Neural progenitor cell (in vitro differentiated cells): ENCODE measurements around the gene TCP10L. TPM values are rescaled to one million over a fixed set of nuclear protein-coding genes. Genes with fewer than 3 reads are reported as not detected.
A peak's percentile ranks its signal among the peaks of the same experiment; 100 is the strongest.
"Not testable (repeated sequence)": the region's sequence is repeated elsewhere in the genome, so short reads cannot be mapped to it uniquely, and the experiment has no call there.

Experiments used
- DNase-seq: peaks from one replicate; pipeline ENCODE4 v3.0.0-alpha.2; 2016; ENCODE audit warnings: low spot score
- H2AFZ ChIP-seq: fragments of 200-600 bp; sonication (generic); replicated peaks from 2 replicates; pipeline ENCODE4 v1.6.1; 2016; ENCODE audit warnings: antibody characterized with exemption
- H3F3A ChIP-seq: fragments of 200-600 bp; sonication (generic); 2 replicates; pipeline ENCODE4 v1.6.1; 2016; ENCODE audit warnings: antibody characterized with exemption, low read depth
- H3K27ac ChIP-seq: fragments of 200-600 bp; sonication (generic); 2 replicates; pipeline ENCODE4 v1.5.1; 2016; ENCODE audit warnings: mild to moderate bottlenecking
- H3K27me3 ChIP-seq: fragments of 200-600 bp; sonication (generic); 2 replicates; pipeline ENCODE4 v1.6.1; 2016; ENCODE audit warnings: mild to moderate bottlenecking, moderate library complexity
- H3K36me3 ChIP-seq: fragments of 200-600 bp; sonication (generic); 2 replicates; pipeline ENCODE4 v1.5.1; 2016
- H3K4me1 ChIP-seq: fragments of 200-600 bp; sonication (generic); 2 replicates; pipeline ENCODE4 v1.6.1; 2016; ENCODE audit warnings: mixed run types
- H3K4me2 ChIP-seq: fragments of 200-600 bp; sonication (generic); 2 replicates; pipeline ENCODE4 v1.6.1; 2016
- H3K4me3 ChIP-seq: fragments of 200-600 bp; sonication (generic); 2 replicates; pipeline ENCODE4 v1.5.1; 2016
- H3K79me2 ChIP-seq: fragments of 200-600 bp; sonication (generic); 2 replicates; pipeline ENCODE4 v1.6.1; 2016; ENCODE audit warnings: low read depth
- H3K9ac ChIP-seq: fragments of 200-600 bp; sonication (generic); 2 replicates; pipeline ENCODE4 v1.6.1; 2016
- H3K9me3 ChIP-seq: fragments of 200-600 bp; sonication (generic); 2 replicates; pipeline ENCODE4 v1.5.1; 2016; ENCODE audit warnings: low read depth
- H4K20me1 ChIP-seq: fragments of 200-600 bp; sonication (generic); 2 replicates; pipeline ENCODE4 v1.6.1; 2016; ENCODE audit warnings: low read depth
- H3K27ac Mint-ChIP-seq: 3 replicates; pipeline ENCODE4 v1.8.0; 2021; ENCODE audit warnings: mixed read lengths
- H3K27me3 Mint-ChIP-seq: 2 replicates; pipeline ENCODE4 v1.8.0; 2022; ENCODE audit warnings: low read depth, mild to moderate bottlenecking, inconsistent platforms, moderate library complexity, mixed read lengths; ENCODE audit not compliant: insufficient read depth
- H3K36me3 Mint-ChIP-seq: 3 replicates; pipeline ENCODE4 v1.8.0; 2021; ENCODE audit warnings: mixed read lengths
- H3K4me1 Mint-ChIP-seq: 3 replicates; pipeline ENCODE4 v1.8.0; 2021; ENCODE audit warnings: mixed read lengths
- H3K4me3 Mint-ChIP-seq: 3 replicates; pipeline ENCODE4 v1.8.0; 2021; ENCODE audit warnings: mild to moderate bottlenecking, moderate library complexity, mixed read lengths
- H3K9me3 Mint-ChIP-seq: 3 replicates; pipeline ENCODE4 v1.8.0; 2020; ENCODE audit warnings: mixed read lengths
- EZH2 ChIP-seq: fragments of 200-600 bp; sonication (generic); IDR thresholded peaks from 2 replicates; pipeline ENCODE4 v1.6.1; 2017; ENCODE audit warnings: antibody characterized with exemption, mild to moderate bottlenecking, moderate library complexity
- EZH2phosphoT487 ChIP-seq: fragments of 200-600 bp; sonication (generic); IDR thresholded peaks from 2 replicates; pipeline ENCODE4 v1.6.1; 2017; ENCODE audit warnings: antibody characterized with exemption
- total RNA-seq: library from RNA; depleted of rRNA; stranded (reverse); fragments of >200 nt; gene quantifications from 2 replicates; pipeline ENCODE4 v1.2.3, GENCODE V29; 2015; ENCODE audit warnings: low replicate concordance
- TF ChIP-seq, protein P1 (sequence below): fragments of 200-600 bp; sonication (generic); IDR thresholded peaks from 2 replicates; pipeline ENCODE4 v1.5.1; 2017; ENCODE audit warnings: antibody characterized with exemption, mild to moderate bottlenecking

Gene TCP10L
- total RNA-seq, 1 donor from 2014 or later, result 3.7 TPM

DNA sequence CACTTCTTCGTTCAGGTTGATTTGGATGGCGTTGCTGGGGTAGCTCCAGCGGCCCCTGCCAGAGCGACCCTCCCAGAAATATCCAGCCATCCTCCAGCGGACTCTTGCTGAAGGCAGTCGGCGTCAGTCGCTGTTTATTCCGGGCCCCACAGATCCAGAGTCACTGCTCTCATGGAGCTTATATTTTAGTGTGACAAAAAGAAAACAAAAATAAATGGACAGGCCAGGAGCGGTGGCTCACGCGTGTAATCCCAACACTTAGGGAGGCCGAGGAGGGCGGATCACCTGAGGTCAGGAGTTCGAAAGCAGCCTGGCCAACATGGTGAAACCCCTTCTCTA is 27.6 kb upstream of the TCP10L start:
- H3K27me3 Mint-ChIP-seq, result peaks cover 4% of the 10 kb centered on the region
- peaks cover 14% of the 10 kb centered on the region for H3K4me1 Mint-ChIP-seq
- peak overlapping the region; percentile 98 for H2AFZ ChIP-seq
- H3K27ac Mint-ChIP-seq, result peak overlapping the region; percentile 99
- peaks cover 10% of the 10 kb centered on the region for H4K20me1 ChIP-seq
- H3K9ac ChIP-seq, result peak overlapping the region; percentile 47
- H3K4me3 ChIP-seq, result peak overlapping the region; percentile 77
- no peak for DNase-seq
- H3K36me3 Mint-ChIP-seq, result peaks cover 4% of the 10 kb centered on the region
- H3K36me3 ChIP-seq, result no peaks in the 10 kb centered on the region
- H3F3A ChIP-seq, result peaks cover 13% of the 10 kb centered on the region
- H3K27me3 ChIP-seq, result no peaks in the 10 kb centered on the region
- peaks cover 5% of the 10 kb centered on the region for H3K4me1 ChIP-seq
- H3K4me3 Mint-ChIP-seq, result peak overlapping the region; percentile 98
- H3K9me3 Mint-ChIP-seq, result no peaks in the 10 kb centered on the region
- TF ChIP-seq EZH2phosphoT487 (no peak), EZH2 (no peak)
- TF ChIP-seq, protein P1, sequence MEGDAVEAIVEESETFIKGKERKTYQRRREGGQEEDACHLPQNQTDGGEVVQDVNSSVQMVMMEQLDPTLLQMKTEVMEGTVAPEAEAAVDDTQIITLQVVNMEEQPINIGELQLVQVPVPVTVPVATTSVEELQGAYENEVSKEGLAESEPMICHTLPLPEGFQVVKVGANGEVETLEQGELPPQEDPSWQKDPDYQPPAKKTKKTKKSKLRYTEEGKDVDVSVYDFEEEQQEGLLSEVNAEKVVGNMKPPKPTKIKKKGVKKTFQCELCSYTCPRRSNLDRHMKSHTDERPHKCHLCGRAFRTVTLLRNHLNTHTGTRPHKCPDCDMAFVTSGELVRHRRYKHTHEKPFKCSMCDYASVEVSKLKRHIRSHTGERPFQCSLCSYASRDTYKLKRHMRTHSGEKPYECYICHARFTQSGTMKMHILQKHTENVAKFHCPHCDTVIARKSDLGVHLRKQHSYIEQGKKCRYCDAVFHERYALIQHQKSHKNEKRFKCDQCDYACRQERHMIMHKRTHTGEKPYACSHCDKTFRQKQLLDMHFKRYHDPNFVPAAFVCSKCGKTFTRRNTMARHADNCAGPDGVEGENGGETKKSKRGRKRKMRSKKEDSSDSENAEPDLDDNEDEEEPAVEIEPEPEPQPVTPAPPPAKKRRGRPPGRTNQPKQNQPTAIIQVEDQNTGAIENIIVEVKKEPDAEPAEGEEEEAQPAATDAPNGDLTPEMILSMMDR, result no peak
- peak overlapping the region; percentile 95 for H3K4me2 ChIP-seq
- H3K9me3 ChIP-seq, result no peaks in the 10 kb centered on the region
- H3K79me2 ChIP-seq, result peaks cover 22% of the 10 kb centered on the region
- peak overlapping the region; percentile 87 for H3K27ac ChIP-seq

DNA sequence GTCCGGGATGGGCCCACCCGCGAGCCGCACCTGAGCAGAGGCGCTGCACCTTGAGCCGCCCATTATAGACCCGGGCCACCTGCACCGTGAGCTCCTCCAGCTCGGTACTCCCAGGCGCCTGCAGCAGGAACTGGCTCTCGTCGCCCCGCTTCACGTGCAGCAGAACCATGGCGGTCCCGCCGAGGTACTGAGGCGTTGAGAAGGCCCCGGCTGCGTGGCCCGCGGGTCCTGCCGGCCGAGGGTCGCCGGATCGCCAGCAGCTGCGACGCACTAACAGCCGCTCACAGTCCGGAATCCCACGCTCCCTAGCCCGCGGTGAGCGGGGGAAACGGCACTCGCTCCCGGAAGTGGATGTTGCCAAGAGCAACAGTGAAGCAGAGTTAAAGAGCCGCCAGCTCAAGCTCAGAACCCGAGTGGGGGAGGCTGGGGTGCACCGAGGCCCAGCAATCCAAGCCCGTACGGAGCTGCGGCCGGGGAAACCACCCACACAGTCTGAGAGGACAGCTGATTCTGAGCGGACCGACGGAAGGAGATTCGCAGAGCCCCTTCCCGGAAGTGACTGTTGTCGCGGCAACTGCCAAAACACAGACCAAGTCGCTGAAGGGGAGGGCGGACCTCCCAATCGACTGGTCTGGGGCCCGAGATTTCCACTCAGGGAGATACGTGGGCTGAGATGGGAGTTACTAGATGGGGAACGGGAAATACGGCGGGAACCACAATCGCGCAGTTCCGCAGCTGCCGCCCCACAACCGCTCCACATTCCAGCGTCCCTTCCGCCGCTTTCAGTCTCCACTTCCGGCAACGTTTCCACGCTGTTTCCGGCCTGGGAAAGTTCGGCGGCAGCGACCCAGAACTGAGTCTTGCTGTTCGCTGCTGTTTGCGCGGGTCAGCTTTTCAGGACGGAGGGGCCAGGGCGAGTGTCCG is 27.0 kb upstream of the TCP10L start, which contains the start of gene CFAP298:
CFAP298 (minus strand) TSS at position 303 of the 924 bp plus-strand sequence; CDS start at position 169, 134 bp downstream.
- peaks cover 22% of the 10 kb centered on the region for H3K79me2 ChIP-seq
- H3K4me3 ChIP-seq, result peak within 1 kb of the TSS; percentile 77
- Mint-ChIP-seq H3K27me3 (peaks cover 5% of the 10 kb centered on the region), H3K4me1 (peaks cover 14% of the 10 kb centered on the region), H3K27ac (peak within 1 kb of the TSS; percentile 99), H3K36me3 (peaks cover 9% of the 10 kb centered on the region), H3K4me3 (peak within 1 kb of the TSS; percentile 98), H3K9me3 (no peaks in the 10 kb centered on the region)
- H3F3A ChIP-seq, result peaks cover 13% of the 10 kb centered on the region
- peak within 1 kb of the TSS; percentile 87 for H3K27ac ChIP-seq
- H4K20me1 ChIP-seq, result peaks cover 10% of the 10 kb centered on the region
- H3K4me2 ChIP-seq, result peak within 1 kb of the TSS; percentile 95
- TF ChIP-seq EZH2, result no peak
- TF ChIP-seq, protein P1, result no peak
- TF ChIP-seq EZH2phosphoT487, result no peak
- no peaks in the 10 kb centered on the region for H3K36me3 ChIP-seq
- no peaks in the 10 kb centered on the region for H3K27me3 ChIP-seq
- DNase-seq, result peak; percentile 89
- peaks cover 5% of the 10 kb centered on the region for H3K4me1 ChIP-seq
- peak within 1 kb of the TSS; percentile 47 for H3K9ac ChIP-seq
- H3K9me3 ChIP-seq, result no peaks in the 10 kb centered on the region
- peak within 1 kb of the TSS; percentile 98 for H2AFZ ChIP-seq

DNA sequence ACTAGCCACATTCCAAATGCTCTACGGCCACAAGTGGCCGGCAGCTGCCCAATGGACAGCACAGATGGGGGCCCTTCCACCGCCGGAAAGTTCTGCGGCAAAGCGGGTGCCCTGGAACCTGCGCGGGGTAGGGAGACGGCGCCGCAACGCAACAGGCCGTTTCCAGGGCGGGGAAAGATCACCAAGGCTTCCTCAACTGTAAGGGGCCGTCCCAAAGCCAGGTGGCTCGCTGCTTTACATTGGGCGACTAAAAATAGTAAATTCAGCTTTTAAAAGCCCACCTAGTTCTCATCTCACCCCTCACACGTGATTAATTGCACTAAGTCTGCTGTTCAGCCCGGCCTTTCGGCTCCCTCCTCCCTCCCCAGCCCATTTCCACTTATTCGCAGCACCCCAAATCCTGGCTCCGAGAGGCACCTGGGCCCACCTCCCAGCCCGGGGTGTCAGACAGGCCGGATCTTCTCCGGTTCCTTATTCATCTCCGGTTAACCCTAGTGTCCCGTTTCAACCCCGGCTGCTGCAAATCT is 26.2 kb upstream of the TCP10L start:
- H3K4me1 Mint-ChIP-seq, result peaks cover 14% of the 10 kb centered on the region
- peaks cover 22% of the 10 kb centered on the region for H3K79me2 ChIP-seq
- peaks cover 10% of the 10 kb centered on the region for H4K20me1 ChIP-seq
- peak overlapping the region; percentile 59 for H3K27ac Mint-ChIP-seq
- H3K27me3 ChIP-seq, result no peaks in the 10 kb centered on the region
- H2AFZ ChIP-seq, result peak overlapping the region; percentile 98
- H3K4me3 Mint-ChIP-seq, result peak overlapping the region; percentile 98
- H3K9me3 Mint-ChIP-seq, result no peaks in the 10 kb centered on the region
- peak overlapping the region; percentile 87 for H3K27ac ChIP-seq
- H3K36me3 ChIP-seq, result no peaks in the 10 kb centered on the region
- peaks cover 5% of the 10 kb centered on the region for H3K4me1 ChIP-seq
- TF ChIP-seq EZH2 (no peak), EZH2phosphoT487 (no peak)
- TF ChIP-seq, protein P1, result no peak
- H3K4me3 ChIP-seq, result peak overlapping the region; percentile 77
- H3K27me3 Mint-ChIP-seq, result peaks cover 5% of the 10 kb centered on the region
- peaks cover 13% of the 10 kb centered on the region for H3F3A ChIP-seq
- peaks cover 12% of the 10 kb centered on the region for H3K36me3 Mint-ChIP-seq
- no peaks in the 10 kb centered on the region for H3K9me3 ChIP-seq
- peak; percentile 57 for DNase-seq
- H3K9ac ChIP-seq, result peak overlapping the region; percentile 47
- peak overlapping the region; percentile 95 for H3K4me2 ChIP-seq

DNA sequence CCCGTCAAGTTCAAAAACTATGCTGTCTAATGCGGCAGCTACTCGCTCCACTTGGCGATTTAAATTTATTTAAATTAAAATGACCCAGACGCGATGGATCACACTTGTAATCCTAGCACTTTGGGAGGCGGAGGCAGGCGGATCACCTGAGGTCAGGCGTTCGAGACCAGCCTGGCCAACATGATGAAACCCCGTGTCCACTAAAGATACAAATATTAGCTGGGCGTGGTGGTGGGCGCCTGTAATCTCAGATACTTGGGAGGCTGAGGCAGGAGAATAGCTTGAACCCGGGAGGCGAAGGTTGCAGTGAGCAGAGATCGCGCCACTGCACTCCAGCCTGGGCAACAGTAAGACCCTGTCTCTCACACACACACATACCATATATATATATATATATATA is 25.6 kb upstream of the TCP10L start:
- not testable (repeated sequence) for H2AFZ ChIP-seq, H3K27me3 ChIP-seq, H3K27ac ChIP-seq, H3K27me3 Mint-ChIP-seq, H3K4me1 ChIP-seq, H3K9me3 Mint-ChIP-seq, H3K9me3 ChIP-seq, DNase-seq, H3K36me3 ChIP-seq, H3K27ac Mint-ChIP-seq, H3K9ac ChIP-seq
- H3K4me3 Mint-ChIP-seq, result peak overlapping the region; percentile 79
- Histone ChIP-seq H3K79me2 (peaks cover 22% of the 10 kb centered on the region), H3K4me2 (peak overlapping the region; percentile 95), H3F3A (peaks cover 17% of the 10 kb centered on the region), H3K4me3 (peak overlapping the region; percentile 77), H4K20me1 (peaks cover 11% of the 10 kb centered on the region)
- H3K4me1 Mint-ChIP-seq, result peaks cover 14% of the 10 kb centered on the region
- H3K36me3 Mint-ChIP-seq, result peaks cover 15% of the 10 kb centered on the region
